WTC11 (cell line): ENCODE measurements around the gene FAM200A. TPM values are rescaled to one million over a fixed set of nuclear protein-coding genes. Genes with fewer than 3 reads are reported as not detected.

Experiments
- ATAC-seq: fragments of 200-7000 bp; cut with Tn5 transposase; 2 replicates; pipeline ENCODE4 v1.10.0; 2021; ENCODE audit warnings: mild to moderate bottlenecking, moderate library complexity
- CTCF ChIA-PET: fragments of 300-600 bp; sonication (Branson Sonifier 250); formaldehyde crosslinking; loops from one replicate; lab custom pipeline; 2021; ENCODE audit warnings: antibody characterized with exemption; lab: Charles Lee
- POLR2A ChIA-PET: fragments of 350-600 bp; sonication (Branson Sonifier 250); formaldehyde crosslinking; loops from one replicate; lab custom pipeline; 2021; ENCODE audit warnings: antibody characterized with exemption; lab: Charles Lee
- DNase-seq: peaks from one replicate; pipeline ENCODE4 v3.0.0; 2021; ENCODE audit warnings: low spot score
- H3K27ac Mint-ChIP-seq: 2 replicates; pipeline ENCODE4 v1.8.0; 2021; ENCODE audit warnings: mixed read lengths
- H3K27me3 Mint-ChIP-seq: 2 replicates; pipeline ENCODE4 v1.8.0; 2021; ENCODE audit warnings: low read depth, mild to moderate bottlenecking, moderate library complexity, mixed read lengths
- H3K36me3 Mint-ChIP-seq: 2 replicates; pipeline ENCODE4 v1.8.0; 2021; ENCODE audit warnings: mixed read lengths
- H3K4me1 Mint-ChIP-seq: 2 replicates; pipeline ENCODE4 v1.8.0; 2022; ENCODE audit warnings: mixed read lengths
- H3K4me3 Mint-ChIP-seq: 2 replicates; pipeline ENCODE4 v1.8.0; 2021; ENCODE audit warnings: mild to moderate bottlenecking, moderate library complexity, mixed read lengths
- H3K9me3 Mint-ChIP-seq: 2 replicates; pipeline ENCODE4 v1.8.0; 2021; ENCODE audit warnings: mixed read lengths
- ATF1 ChIP-seq: sonication (generic); formaldehyde crosslinking; IDR thresholded peaks from 2 replicates; pipeline ENCODE4 v1.8.1; 2023; ENCODE audit warnings: mild to moderate bottlenecking, moderate library complexity, missing genetic modification reagents
- CBFB ChIP-seq: sonication (generic); formaldehyde crosslinking; IDR thresholded peaks from 2 replicates; pipeline ENCODE4 v1.8.1; 2022; ENCODE audit warnings: mild to moderate bottlenecking, low read depth, missing genetic modification reagents
- FOXJ3 ChIP-seq: sonication (generic); formaldehyde crosslinking; IDR thresholded peaks from 2 replicates; pipeline ENCODE4 v1.9.0; 2021; ENCODE audit warnings: missing genetic modification reagents, mild to moderate bottlenecking, borderline replicate concordance
- FOXP1 ChIP-seq: sonication (generic); formaldehyde crosslinking; IDR thresholded peaks from 2 replicates; pipeline ENCODE4 v1.8.0; 2022; ENCODE audit warnings: missing genetic modification reagents, mild to moderate bottlenecking, moderate library complexity, borderline replicate concordance
- GTF2I ChIP-seq: fragments of 250-450 bp; sonication (Bioruptor Pico); conservative IDR thresholded peaks from 2 replicates; pipeline ENCODE4 v1.4.0; 2021; ENCODE audit warnings: mild to moderate bottlenecking
- IRF2 ChIP-seq: sonication (generic); formaldehyde crosslinking; IDR thresholded peaks from 2 replicates; pipeline ENCODE4 v1.8.0; 2022; ENCODE audit warnings: low read depth, missing genetic modification reagents, borderline replicate concordance
- MXD4 ChIP-seq: fragments of 250-450 bp; sonication (Bioruptor Pico); IDR thresholded peaks from 2 replicates; pipeline ENCODE4 v1.8.0; 2021; ENCODE audit warnings: mild to moderate bottlenecking, moderate library complexity, borderline replicate concordance
- NFATC4 ChIP-seq: fragments of 250-450 bp; sonication (Bioruptor Pico); IDR thresholded peaks from 2 replicates; pipeline ENCODE4 v1.9.0; 2021; ENCODE audit warnings: mild to moderate bottlenecking
- SMAD3 ChIP-seq: sonication (generic); formaldehyde crosslinking; IDR thresholded peaks from 2 replicates; pipeline ENCODE4 v1.8.0; 2022; ENCODE audit warnings: missing genetic modification reagents, mild to moderate bottlenecking, borderline replicate concordance
- SOX15 ChIP-seq: fragments of 250-450 bp; sonication (Bioruptor Pico); IDR thresholded peaks from 2 replicates; pipeline ENCODE4 v1.9.0; 2021; ENCODE audit warnings: mild to moderate bottlenecking
- TCF7 ChIP-seq: sonication (generic); formaldehyde crosslinking; IDR thresholded peaks from 2 replicates; pipeline ENCODE4 v1.8.0; 2022; ENCODE audit warnings: mild to moderate bottlenecking, low read depth, missing genetic modification reagents, moderate library complexity
- TEAD1 ChIP-seq: sonication (generic); formaldehyde crosslinking; IDR thresholded peaks from 2 replicates; pipeline ENCODE4 v1.8.0; 2022; ENCODE audit warnings: mild to moderate bottlenecking, missing genetic modification reagents
- ZNF121 ChIP-seq: sonication (generic); formaldehyde crosslinking; IDR thresholded peaks from 2 replicates; pipeline ENCODE4 v1.8.0; 2023; ENCODE audit warnings: missing genetic modification reagents
- ZNF138 ChIP-seq: sonication (generic); formaldehyde crosslinking; conservative IDR thresholded peaks from 2 replicates; pipeline ENCODE4 v1.8.1; 2022; ENCODE audit warnings: mild to moderate bottlenecking, moderate library complexity, missing genetic modification reagents
- ZNF219 ChIP-seq: sonication (generic); formaldehyde crosslinking; IDR thresholded peaks from 2 replicates; pipeline ENCODE4 v1.8.0; 2023; ENCODE audit warnings: missing genetic modification reagents, mild to moderate bottlenecking, borderline replicate concordance
- ZNF416 ChIP-seq: fragments of 250-450 bp; sonication (Bioruptor Pico); IDR thresholded peaks from 2 replicates; pipeline ENCODE4 v1.9.0; 2021; ENCODE audit warnings: mild to moderate bottlenecking, inconsistent platforms
- total RNA-seq: library from RNA; stranded (reverse); gene quantifications from 3 replicates; pipeline ENCODE4 v1.2.3, GENCODE V29; 2021
- TF ChIP-seq, protein P1 (sequence below): sonication (generic); formaldehyde crosslinking; IDR thresholded peaks from 2 replicates; pipeline ENCODE4 v1.8.1; 2023; ENCODE audit warnings: mild to moderate bottlenecking, moderate library complexity, missing genetic modification reagents
- TF ChIP-seq, protein P2 (sequence below): sonication (generic); formaldehyde crosslinking; IDR thresholded peaks from 2 replicates; pipeline ENCODE4 v1.8.0; 2023; ENCODE audit warnings: missing genetic modification reagents
- TF ChIP-seq, protein P3 (sequence below): sonication (generic); formaldehyde crosslinking; IDR thresholded peaks from 2 replicates; pipeline ENCODE4 v1.8.1; 2022; ENCODE audit warnings: low read depth, mild to moderate bottlenecking, moderate library complexity, missing genetic modification reagents, borderline replicate concordance
- TF ChIP-seq, protein P4 (sequence below): fragments of 250-450 bp; sonication (Bioruptor Pico); IDR thresholded peaks from 2 replicates; pipeline ENCODE4 v1.9.0; 2021; ENCODE audit warnings: moderate library complexity, mild to moderate bottlenecking, inconsistent platforms, borderline replicate concordance
- TF ChIP-seq, protein P5 (sequence below): sonication (generic); formaldehyde crosslinking; conservative IDR thresholded peaks from 2 replicates; pipeline ENCODE4 v1.8.1; 2022; ENCODE audit warnings: mild to moderate bottlenecking, missing genetic modification reagents
- TF ChIP-seq, protein P6 (sequence below): sonication (generic); formaldehyde crosslinking; IDR thresholded peaks from 2 replicates; pipeline ENCODE4 v1.8.1; 2022; ENCODE audit warnings: mild to moderate bottlenecking, missing genetic modification reagents, moderate library complexity, borderline replicate concordance

Gene FAM200A
- total RNA-seq, 1 experiment from 2014 or later = 5.9 TPM

DNA sequence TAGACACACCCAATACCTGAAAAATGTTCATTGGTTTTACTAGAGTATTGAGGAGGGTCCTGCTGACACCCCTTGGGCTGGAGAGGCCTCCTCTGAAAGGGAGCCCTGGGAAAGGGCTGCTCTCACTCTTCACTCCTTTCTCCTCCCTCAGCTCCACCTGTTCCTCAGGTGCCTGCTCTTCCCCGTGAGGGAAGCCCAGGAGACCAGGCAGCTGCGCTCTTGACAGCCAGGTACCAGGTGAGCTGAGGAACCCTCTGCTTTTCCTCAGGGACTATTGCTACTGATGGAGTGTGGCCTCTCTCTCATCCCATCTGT is 9.8 kb upstream of the FAM200A start:
- TF ChIP-seq IRF2 (CRISPR knock-in tag) (no peak), MXD4 (CRISPR knock-in tag) (no peak), NFATC4 (no peak)
- ChIA-PET POLR2A (no interaction called here), CTCF (no interaction called here)
- H3K36me3 Mint-ChIP-seq = peaks cover 53% of the 10 kb centered on the region
- H3K4me1 Mint-ChIP-seq = peaks cover 11% of the 10 kb centered on the region
- H3K9me3 Mint-ChIP-seq = no peaks in the 10 kb centered on the region
- DNase-seq (no peak), ATAC-seq (no peak)
- no peaks in the 10 kb centered on the region for H3K27me3 Mint-ChIP-seq
- H3K4me3 Mint-ChIP-seq = no peak overlapping the region
- H3K27ac Mint-ChIP-seq = no peak overlapping the region

DNA sequence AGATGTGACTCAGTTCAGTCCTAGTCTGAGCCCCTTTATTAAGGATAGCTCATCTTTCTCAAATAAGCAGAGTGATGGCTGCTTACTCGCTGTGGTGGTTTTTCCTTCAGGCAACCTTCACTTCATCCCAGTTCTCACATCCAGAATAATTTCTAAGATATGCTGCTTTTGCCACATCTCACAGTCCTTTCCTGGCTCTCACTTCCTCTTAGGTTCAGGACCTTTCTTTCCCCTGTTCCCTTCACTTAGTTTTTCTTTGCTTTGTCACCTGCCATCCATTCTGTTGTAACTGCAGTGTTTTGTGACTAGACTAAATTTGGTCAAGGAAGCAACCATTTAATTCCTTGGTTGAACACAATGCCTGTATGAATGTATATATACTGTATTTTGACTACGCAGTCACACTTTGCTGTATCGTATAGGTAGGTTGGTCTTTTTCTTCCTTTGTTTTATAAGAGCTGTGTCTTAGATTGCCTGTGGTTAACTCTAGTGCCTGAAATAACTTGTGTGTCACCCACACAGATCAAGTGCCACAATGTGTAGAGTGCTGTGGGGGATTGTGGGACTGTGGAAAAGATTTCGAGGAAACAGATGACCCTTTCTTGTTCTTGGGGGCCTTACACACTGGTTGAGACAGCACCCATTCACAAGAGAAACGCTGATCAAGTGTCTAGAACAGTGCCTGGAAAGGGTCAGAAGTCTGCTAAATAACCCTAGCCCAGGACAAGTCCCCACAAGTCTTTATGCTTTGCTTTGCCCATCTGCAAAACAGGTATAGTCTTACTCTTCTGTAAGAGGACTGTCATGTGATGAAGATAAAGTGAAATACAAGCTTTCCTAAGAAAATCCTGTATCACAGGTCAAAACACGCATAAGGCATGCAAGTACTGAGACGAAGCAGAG is 9.2 kb upstream of the FAM200A start:
- Mint-ChIP-seq H3K27ac (peak overlapping the region; percentile 66; the same call in 1 of the 2 replicates), H3K4me1 (peaks cover 11% of the 10 kb centered on the region), H3K27me3 (no peaks in the 10 kb centered on the region), H3K9me3 (no peaks in the 10 kb centered on the region), H3K36me3 (peaks cover 51% of the 10 kb centered on the region), H3K4me3 (peak overlapping the region; percentile 98; the same call in 1 of the 2 replicates)
- ATAC-seq (no peak), DNase-seq (no peak)
- POLR2A ChIA-PET = no interaction called here
- TF ChIP-seq SMAD3 (CRISPR knock-in tag) = no peak
- TF ChIP-seq TEAD1 = no peak
- TF ChIP-seq, protein P1, sequence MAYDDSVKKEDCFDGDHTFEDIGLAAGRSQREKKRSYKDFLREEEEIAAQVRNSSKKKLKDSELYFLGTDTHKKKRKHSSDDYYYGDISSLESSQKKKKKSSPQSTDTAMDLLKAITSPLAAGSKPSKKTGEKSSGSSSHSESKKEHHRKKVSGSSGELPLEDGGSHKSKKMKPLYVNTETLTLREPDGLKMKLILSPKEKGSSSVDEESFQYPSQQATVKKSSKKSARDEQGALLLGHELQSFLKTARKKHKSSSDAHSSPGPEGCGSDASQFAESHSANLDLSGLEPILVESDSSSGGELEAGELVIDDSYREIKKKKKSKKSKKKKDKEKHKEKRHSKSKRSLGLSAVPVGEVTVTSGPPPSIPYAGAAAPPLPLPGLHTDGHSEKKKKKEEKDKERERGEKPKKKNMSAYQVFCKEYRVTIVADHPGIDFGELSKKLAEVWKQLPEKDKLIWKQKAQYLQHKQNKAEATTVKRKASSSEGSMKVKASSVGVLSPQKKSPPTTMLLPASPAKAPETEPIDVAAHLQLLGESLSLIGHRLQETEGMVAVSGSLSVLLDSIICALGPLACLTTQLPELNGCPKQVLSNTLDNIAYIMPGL = no peak
- CTCF ChIA-PET = no interaction called here

DNA sequence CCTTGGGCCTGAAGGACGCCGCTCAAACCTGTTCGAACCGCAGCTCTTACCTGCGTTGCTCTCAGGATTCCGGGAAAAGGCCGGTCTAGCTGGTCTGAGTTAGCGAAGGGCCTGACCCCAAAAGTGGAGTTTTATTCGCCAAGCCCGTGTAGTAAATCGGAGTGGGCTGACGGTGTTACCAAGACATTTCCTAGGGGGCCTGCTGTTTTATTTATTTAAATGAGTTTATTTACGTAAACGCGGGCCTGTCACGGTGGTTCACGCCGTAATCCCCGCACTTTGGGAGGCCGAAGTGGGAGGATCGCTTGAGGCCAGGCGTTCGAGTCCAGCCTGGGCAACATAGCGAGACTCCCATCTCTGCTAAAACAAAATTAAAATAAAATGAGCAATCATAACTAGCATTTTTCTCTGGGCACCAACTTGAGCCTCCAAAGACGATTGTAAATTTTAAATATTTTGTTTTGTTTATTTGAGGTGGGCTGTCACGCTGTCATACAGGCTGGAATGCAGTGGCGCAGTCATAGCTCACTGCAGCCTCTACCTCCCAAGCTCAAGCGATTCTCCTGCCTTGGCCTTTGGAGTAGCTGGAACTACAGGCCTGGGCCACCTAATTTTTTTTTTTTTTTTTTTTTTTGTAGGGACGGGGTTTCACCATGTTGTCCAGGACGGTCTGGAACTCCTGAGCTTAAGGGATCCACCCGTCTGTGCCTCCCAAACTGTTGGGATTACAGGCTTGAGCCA is 7.4 kb upstream of the FAM200A start:
- POLR2A ChIA-PET = interaction anchor here (0.6 to 2.6 kb wide), 4 partner anchors 36 to 772 kb away, joined by 3 to 8 read pairs (median 3); partner anchors contain the start of genes BUD31, PDAP1 and ZNF394
- TF ChIP-seq, protein P1 = no peak
- TF ChIP-seq FOXP1 (CRISPR knock-in tag) (no peak), ZNF219 (CRISPR knock-in tag) (no peak), ZNF121 (CRISPR knock-in tag) (peak; percentile 96), GTF2I (CRISPR knock-in tag) (peak; percentile 89), SOX15 (CRISPR knock-in tag) (no peak), FOXJ3 (CRISPR knock-in tag) (no peak), ATF1 (CRISPR knock-in tag) (no peak), TCF7 (CRISPR knock-in tag) (no peak), SMAD3 (CRISPR knock-in tag) (no peak), ZNF138 (no peak), CBFB (no peak), ZNF416 (CRISPR knock-in tag) (no peak)
- TF ChIP-seq, protein P2, sequence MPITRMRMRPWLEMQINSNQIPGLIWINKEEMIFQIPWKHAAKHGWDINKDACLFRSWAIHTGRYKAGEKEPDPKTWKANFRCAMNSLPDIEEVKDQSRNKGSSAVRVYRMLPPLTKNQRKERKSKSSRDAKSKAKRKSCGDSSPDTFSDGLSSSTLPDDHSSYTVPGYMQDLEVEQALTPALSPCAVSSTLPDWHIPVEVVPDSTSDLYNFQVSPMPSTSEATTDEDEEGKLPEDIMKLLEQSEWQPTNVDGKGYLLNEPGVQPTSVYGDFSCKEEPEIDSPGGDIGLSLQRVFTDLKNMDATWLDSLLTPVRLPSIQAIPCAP (CRISPR knock-in tag) = no peak
- TF ChIP-seq, protein P3, sequence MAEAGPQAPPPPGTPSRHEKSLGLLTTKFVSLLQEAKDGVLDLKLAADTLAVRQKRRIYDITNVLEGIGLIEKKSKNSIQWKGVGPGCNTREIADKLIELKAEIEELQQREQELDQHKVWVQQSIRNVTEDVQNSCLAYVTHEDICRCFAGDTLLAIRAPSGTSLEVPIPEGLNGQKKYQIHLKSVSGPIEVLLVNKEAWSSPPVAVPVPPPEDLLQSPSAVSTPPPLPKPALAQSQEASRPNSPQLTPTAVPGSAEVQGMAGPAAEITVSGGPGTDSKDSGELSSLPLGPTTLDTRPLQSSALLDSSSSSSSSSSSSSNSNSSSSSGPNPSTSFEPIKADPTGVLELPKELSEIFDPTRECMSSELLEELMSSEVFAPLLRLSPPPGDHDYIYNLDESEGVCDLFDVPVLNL (CRISPR knock-in tag) = no peak
- TF ChIP-seq, protein P4, sequence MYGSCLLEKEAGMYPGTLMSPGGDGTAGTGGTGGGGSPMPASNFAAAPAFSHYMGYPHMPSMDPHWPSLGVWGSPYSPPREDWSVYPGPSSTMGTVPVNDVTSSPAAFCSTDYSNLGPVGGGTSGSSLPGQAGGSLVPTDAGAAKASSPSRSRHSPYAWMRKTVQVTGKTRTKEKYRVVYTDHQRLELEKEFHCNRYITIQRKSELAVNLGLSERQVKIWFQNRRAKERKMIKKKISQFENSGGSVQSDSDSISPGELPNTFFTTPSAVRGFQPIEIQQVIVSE (CRISPR knock-in tag) = no peak
- TF ChIP-seq, protein P5, sequence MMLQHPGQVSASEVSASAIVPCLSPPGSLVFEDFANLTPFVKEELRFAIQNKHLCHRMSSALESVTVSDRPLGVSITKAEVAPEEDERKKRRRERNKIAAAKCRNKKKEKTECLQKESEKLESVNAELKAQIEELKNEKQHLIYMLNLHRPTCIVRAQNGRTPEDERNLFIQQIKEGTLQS (CRISPR knock-in tag) = no peak
- TF ChIP-seq, protein P6, sequence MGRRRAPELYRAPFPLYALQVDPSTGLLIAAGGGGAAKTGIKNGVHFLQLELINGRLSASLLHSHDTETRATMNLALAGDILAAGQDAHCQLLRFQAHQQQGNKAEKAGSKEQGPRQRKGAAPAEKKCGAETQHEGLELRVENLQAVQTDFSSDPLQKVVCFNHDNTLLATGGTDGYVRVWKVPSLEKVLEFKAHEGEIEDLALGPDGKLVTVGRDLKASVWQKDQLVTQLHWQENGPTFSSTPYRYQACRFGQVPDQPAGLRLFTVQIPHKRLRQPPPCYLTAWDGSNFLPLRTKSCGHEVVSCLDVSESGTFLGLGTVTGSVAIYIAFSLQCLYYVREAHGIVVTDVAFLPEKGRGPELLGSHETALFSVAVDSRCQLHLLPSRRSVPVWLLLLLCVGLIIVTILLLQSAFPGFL (CRISPR knock-in tag) = 0 out of 2 replicates have a peak, but pooled peaks have one; percentile 0

More for the DNA sequence above, 7.4 kb upstream of the FAM200A start:
- H3K4me3 Mint-ChIP-seq = peak overlapping the region; percentile 98
- H3K27me3 Mint-ChIP-seq = no peaks in the 10 kb centered on the region
- DNase-seq (no peak), ATAC-seq (no peak)
- H3K9me3 Mint-ChIP-seq = no peaks in the 10 kb centered on the region
- CTCF ChIA-PET = interaction anchor here (0.6 to 3.7 kb wide), 6 partner anchors 21 to 385 kb away, joined by 3 to 16 read pairs (median 6); partner anchors contain the start of gene ZSCAN25
- H3K36me3 Mint-ChIP-seq = peaks cover 39% of the 10 kb centered on the region
- H3K27ac Mint-ChIP-seq = peak overlapping the region; percentile 94
- H3K4me1 Mint-ChIP-seq = peaks cover 11% of the 10 kb centered on the region
